Measurements from ENCODE around the gene IL7R.
A peak's percentile ranks its signal among the peaks of the same experiment; 100 is the strongest.

The IL7R gene

DNA sequence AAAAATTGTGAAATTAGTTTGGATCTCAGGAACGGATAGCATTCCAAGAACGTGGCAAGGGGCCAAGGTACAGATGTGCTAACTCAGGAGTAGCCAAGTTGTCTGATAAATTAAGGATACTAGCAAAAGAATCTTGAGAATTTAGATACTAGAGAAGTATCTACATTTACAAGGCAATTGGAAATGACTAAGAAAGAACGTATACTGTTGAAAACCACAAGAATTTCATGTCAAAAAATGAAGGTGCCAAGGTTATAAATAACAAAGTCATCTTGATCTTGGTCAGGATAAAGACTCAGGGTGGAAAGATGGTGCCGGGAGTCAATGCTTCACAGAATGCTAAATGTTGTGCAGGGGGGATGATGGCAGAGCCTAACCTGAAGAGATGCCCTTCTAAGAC is 62.5 kb downstream of the IL7R start:
- no peak for DNase-seq

DNA sequence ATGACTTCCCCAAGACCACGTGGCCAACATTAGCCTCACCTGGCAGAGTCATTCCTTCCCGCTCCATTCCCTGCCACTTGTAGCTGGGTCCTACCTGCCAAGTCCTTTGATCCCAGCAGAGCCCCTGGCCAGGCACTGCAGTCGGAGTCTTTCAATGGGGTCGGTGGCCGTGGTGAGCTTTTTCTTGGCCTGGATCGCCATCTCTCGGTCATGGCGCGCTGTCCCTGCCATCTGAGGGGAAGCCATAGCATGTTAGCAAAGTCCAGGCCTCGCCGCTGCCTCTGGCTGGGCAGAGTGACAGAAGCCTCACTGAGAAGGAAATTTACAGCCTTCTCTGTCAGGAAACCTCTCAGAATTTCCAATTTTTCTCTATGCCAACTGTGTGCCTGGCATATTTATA is 64.2 kb downstream of the IL7R start:
- DNase-seq = no peak

DNA sequence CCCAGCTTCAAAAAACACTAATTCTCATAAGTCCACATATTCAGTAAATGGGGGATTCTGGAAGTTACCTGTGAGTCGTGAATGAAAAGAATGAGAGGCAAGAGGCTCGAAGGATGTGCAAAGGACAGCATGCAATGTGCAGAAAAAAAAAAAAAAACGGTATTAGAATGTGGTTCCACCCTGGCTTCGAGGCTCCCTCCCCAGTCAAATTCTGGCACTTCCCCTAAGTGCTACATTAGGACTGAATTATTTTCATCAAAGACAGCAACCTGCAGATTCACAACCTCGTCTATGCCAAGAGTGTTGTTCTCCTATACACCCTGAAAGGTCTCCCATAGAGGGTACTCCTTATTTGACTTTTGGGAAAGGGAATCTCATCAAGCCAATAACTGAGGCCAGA is 65.2 kb downstream of the IL7R start:
- DNase-seq = no peak

- no peak for DNase-seq
Observed at GRCh38 chr5:35922468-35922867, 65.8 kb downstream of the IL7R start.

DNA sequence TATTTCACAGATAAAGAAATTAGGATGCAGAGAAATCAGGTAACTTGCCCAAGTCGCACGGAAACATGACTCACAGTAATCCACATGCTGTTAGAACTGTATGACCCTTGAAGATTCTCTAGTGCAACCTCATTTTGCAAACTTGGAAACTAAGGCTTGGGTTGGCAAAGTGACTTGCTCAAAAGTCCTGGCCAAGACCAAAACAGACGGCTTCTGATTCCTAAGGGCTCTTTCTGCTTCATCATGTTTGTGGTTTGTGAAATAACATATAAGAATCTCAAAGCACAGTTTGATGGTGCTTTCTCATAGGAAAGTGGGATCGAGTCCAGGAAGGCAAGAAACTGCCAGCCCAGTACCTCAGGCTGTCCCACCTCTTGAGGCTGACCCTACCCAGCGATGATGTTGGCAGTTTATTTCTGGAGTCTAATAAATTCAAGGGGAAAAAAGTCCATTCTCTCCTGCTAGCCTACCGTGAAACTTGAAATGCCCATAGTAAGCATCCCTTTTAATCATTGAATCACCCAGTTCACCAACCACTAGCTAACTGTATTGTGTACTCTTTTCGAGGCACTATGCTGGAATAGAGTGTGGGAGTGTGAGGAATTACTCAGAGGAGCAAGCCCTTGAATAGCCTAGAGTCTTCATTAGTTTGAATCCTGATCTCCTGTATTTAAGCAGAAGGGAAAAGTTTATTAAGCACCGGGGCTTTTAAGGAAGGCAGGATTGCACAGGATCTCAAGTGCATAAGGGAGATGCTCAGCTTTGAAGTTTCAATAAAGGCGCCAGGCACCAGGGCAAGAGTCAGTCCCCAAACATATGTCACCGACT is 67.6 kb downstream of the IL7R start:
- DNase-seq = no peak

- DNase-seq = peak; percentile 71
Observed at GRCh38 chr5:35924950-35925722, 68.4 kb downstream of the IL7R start.

GRCh38 chr5:35926389-35927051 is 69.8 kb downstream of the IL7R start:
- peak; percentile 53 for DNase-seq
